ENCODE data around the gene SNAPC5. TPM values are rescaled to one million over a fixed set of nuclear protein-coding genes. Genes with fewer than 3 reads are reported as not detected.
A peak's percentile ranks its signal among the peaks of the same experiment; 100 is the strongest.
"Not testable (repeated sequence)": the region's sequence is repeated elsewhere in the genome, so short reads cannot be mapped to it uniquely, and the experiment has no call there.

Gene SNAPC5
- total RNA-seq, 1 experiment from 2014 or later = 17.9 TPM

- DNase-seq = no peak
- Histone ChIP-seq H3K27me3 (ENCODE audit: insufficient read depth, low read depth) (no peaks in the 10 kb centered on the region), H3K9me2 (ENCODE audit: insufficient read depth) (no peaks in the 10 kb centered on the region), H2AFZ (no peak overlapping the region), H3K27ac (peak overlapping the region; percentile 93), H3K79me2 (ENCODE audit: low read depth) (0 out of 2 replicates have a peak, but pooled peaks cover 6% of the 10 kb centered on the region), H4K20me1 (ENCODE audit: insufficient read depth) (no peaks in the 10 kb centered on the region), H3K4me2 (peak overlapping the region; percentile 70), H3K4me1 (replicated peaks; ENCODE audit: insufficient read depth) (peaks cover 41% of the 10 kb centered on the region), H3K9me3 (ENCODE audit: insufficient read depth, low read depth) (no peaks in the 10 kb centered on the region), H3F3A (ENCODE audit: insufficient read depth, low read depth) (peaks cover 32% of the 10 kb centered on the region; the same call in 1 of the 2 replicates), H3K4me3 (no peak overlapping the region), H3K36me3 (ENCODE audit: low read depth) (no peaks in the 10 kb centered on the region)
- ChIA-PET CTCF (no interaction called here), POLR2A (ENCODE audit: unreplicated experiment) (interaction anchor here (0.6 to 1.1 kb wide), 5 partner anchors 10 to 942 kb away, joined by 3 to 12 read pairs (median 5); no protein-coding TSS in a partner anchor)
- no peak for TF ChIP-seq EZH2 (IDR thresholded peaks at IDR 0.05; ENCODE audit: low read depth)
- no peak for TF ChIP-seq CTCF (conservative IDR thresholded peaks at IDR 0.05)
- intact Hi-C loops (cut with micrococcal nuclease; ENCODE audit: unreplicated experiment) = no loop called here
- BruUV-seq (replicated peaks) = TSS peak; percentile 20
Measured at GRCh38 chr15:66462627-66463026, 34.9 kb downstream of the SNAPC5 start.

- no TSS peak for BruUV-seq (replicated peaks)
- Histone ChIP-seq H3K27me3 (ENCODE audit: insufficient read depth, low read depth) (no peaks in the 10 kb centered on the region), H3K9me3 (ENCODE audit: insufficient read depth, low read depth) (no peaks in the 10 kb centered on the region), H3K27ac (peak overlapping the region; percentile 93), H2AFZ (no peak overlapping the region), H3K9me2 (ENCODE audit: insufficient read depth) (no peaks in the 10 kb centered on the region), H3K79me2 (ENCODE audit: low read depth) (0 out of 2 replicates have a peak, but pooled peaks cover 6% of the 10 kb centered on the region), H4K20me1 (ENCODE audit: insufficient read depth) (no peaks in the 10 kb centered on the region), H3K4me2 (peak overlapping the region; percentile 70), H3K4me1 (replicated peaks; ENCODE audit: insufficient read depth) (peaks cover 41% of the 10 kb centered on the region), H3F3A (ENCODE audit: insufficient read depth, low read depth) (peaks cover 32% of the 10 kb centered on the region; the same call in 1 of the 2 replicates), H3K4me3 (peak overlapping the region; percentile 8; the same call in 1 of the 2 replicates), H3K36me3 (ENCODE audit: low read depth) (no peaks in the 10 kb centered on the region)
- no peak for TF ChIP-seq CTCF (conservative IDR thresholded peaks at IDR 0.05)
- no peak for TF ChIP-seq EZH2 (IDR thresholded peaks at IDR 0.05; ENCODE audit: low read depth)
- POLR2A ChIA-PET (ENCODE audit: unreplicated experiment) = interaction anchor here (0.6 to 1.1 kb wide), 7 partner anchors 11 to 943 kb away, joined by 3 to 9 read pairs (median 5); partner anchors contain the start of gene SNAPC5
- DNase-seq = peak; percentile 72 to 85
- intact Hi-C loops (cut with micrococcal nuclease; ENCODE audit: unreplicated experiment) = no loop called here
- CTCF ChIA-PET = interaction anchor here (0.7 kb wide), 1 partner anchor 560 kb away, joined by 12 read pairs; no protein-coding TSS in a partner anchor
Measured at GRCh38 chr15:66461917-66462316, 35.6 kb downstream of the SNAPC5 start.

GRCh38 chr15:66461294-66461693 lies 36.3 kb downstream of the SNAPC5 start:
- H4K20me1 ChIP-seq (ENCODE audit: insufficient read depth); BruUV-seq (replicated peaks); H2AFZ ChIP-seq; H3K79me2 ChIP-seq (ENCODE audit: low read depth); H3K27me3 ChIP-seq (ENCODE audit: insufficient read depth, low read depth); H3K9me2 ChIP-seq (ENCODE audit: insufficient read depth); H3K36me3 ChIP-seq (ENCODE audit: low read depth); intact Hi-C loops (cut with micrococcal nuclease; ENCODE audit: unreplicated experiment); DNase-seq; H3K9me3 ChIP-seq (ENCODE audit: insufficient read depth, low read depth): not testable (repeated sequence)
- Histone ChIP-seq H3K27ac (peak overlapping the region; percentile 93), H3F3A (ENCODE audit: insufficient read depth, low read depth) (peaks cover 37% of the 10 kb centered on the region), H3K4me3 (peak overlapping the region; percentile 8; the same call in 1 of the 2 replicates), H3K4me1 (replicated peaks; ENCODE audit: insufficient read depth) (peaks cover 46% of the 10 kb centered on the region), H3K4me2 (peak overlapping the region; percentile 70)
- ChIA-PET POLR2A (ENCODE audit: unreplicated experiment) (interaction anchor here (0.6 to 1.1 kb wide), 4 partner anchors 11 to 35 kb away, joined by 5 to 9 read pairs (median 5); no protein-coding TSS in a partner anchor), CTCF (interaction anchor here (0.5 kb wide), 1 partner anchor 144 kb away, joined by 4 read pairs; no protein-coding TSS in a partner anchor)
